A549 (cell line): ENCODE data around the gene BTAF1.

Experiments used
- POLR2A ChIP-seq: IDR thresholded peaks from 2 replicates; pipeline ENCODE4 v1.6.1; 2012; ENCODE audit warnings: mild to moderate bottlenecking, low read length
- RFX5 ChIP-seq: fragments of 450-650 bp; IDR thresholded peaks from 2 replicates; pipeline ENCODE4 v1.7.1; 2014; ENCODE audit warnings: antibody characterized with exemption, mild to moderate bottlenecking, moderate library complexity
- TP53 ChIP-seq: fragments of 250-450 bp; sonication (Bioruptor Pico); IDR thresholded peaks from 2 replicates; pipeline ENCODE4 v1.5.0; 2021; ENCODE audit warnings: mild to moderate bottlenecking, moderate library complexity
- TF ChIP-seq, protein P1 (sequence below): fragments of >200 bp; sonication (Bioruptor Twin); formaldehyde crosslinking; IDR thresholded peaks from 3 replicates; pipeline ENCODE4 v1.5.1; 2016
- TF ChIP-seq, protein P2 (sequence below): IDR thresholded peaks from 2 replicates; pipeline ENCODE4 v1.6.1; 2012; ENCODE audit warnings: low read depth, borderline replicate concordance

DNA sequence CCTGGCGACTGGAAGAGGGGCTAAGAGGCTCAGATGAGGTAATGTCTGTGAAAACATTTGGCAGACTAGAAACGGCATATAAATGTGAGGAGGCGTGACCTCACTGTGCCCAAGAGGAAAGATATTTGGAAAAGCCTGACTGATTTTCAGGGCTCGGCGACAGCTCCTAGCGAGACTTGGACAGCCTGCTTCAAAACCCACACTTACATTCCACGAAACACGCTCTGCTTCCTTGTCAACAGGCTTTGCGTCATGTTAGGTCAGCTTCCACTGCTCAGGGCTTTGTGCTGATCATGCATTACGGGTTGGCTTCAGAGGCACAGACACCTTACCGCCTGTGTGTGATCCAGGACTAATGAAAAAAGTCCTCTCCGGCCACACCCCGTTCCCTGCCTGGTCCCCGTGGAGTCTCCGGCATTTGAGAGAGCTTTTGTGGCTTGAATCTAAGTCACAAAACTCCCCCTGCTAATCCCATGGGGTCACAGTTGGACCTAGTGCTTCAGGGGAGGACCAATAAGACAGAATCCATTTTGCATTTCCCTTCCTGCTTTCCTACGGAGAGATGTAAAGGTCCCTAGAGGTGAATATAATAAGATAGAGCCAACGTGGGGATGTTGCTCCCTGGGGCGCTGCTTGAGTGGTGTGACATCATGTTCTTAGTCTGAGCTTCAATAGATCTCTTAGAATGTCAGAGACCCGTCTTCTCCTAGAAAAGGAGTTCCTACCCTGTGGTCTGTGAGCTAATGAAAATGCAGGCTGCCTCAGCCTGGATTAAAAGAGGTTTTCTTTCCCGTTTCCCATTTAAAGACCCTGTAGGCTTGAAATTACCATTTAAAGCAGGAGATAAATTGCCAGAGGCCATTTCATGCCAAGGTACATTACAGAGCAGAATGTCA lies 39.8 kb upstream of the BTAF1 start:
- TF ChIP-seq, protein P1, sequence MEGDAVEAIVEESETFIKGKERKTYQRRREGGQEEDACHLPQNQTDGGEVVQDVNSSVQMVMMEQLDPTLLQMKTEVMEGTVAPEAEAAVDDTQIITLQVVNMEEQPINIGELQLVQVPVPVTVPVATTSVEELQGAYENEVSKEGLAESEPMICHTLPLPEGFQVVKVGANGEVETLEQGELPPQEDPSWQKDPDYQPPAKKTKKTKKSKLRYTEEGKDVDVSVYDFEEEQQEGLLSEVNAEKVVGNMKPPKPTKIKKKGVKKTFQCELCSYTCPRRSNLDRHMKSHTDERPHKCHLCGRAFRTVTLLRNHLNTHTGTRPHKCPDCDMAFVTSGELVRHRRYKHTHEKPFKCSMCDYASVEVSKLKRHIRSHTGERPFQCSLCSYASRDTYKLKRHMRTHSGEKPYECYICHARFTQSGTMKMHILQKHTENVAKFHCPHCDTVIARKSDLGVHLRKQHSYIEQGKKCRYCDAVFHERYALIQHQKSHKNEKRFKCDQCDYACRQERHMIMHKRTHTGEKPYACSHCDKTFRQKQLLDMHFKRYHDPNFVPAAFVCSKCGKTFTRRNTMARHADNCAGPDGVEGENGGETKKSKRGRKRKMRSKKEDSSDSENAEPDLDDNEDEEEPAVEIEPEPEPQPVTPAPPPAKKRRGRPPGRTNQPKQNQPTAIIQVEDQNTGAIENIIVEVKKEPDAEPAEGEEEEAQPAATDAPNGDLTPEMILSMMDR = no peak
- TF ChIP-seq RFX5 (no peak), TP53 (CRISPR knock-in tag) (no peak), POLR2A (no peak)
- TF ChIP-seq, protein P2, sequence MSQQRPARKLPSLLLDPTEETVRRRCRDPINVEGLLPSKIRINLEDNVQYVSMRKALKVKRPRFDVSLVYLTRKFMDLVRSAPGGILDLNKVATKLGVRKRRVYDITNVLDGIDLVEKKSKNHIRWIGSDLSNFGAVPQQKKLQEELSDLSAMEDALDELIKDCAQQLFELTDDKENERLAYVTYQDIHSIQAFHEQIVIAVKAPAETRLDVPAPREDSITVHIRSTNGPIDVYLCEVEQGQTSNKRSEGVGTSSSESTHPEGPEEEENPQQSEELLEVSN = no peak
